Neuronal stem cell (in vitro differentiated cells): ENCODE results near the gene CAPNS2.

Source experiments
- DNase-seq: peaks from one replicate; pipeline ENCODE4 v3.0.0-alpha.2; 2013; ENCODE audit warnings: low spot score
- H2AFZ ChIP-seq: one replicate; pipeline ENCODE4 v1.6.1; 2013; ENCODE audit warnings: mild to moderate bottlenecking, low read length, inconsistent platforms
- H2AK5ac ChIP-seq: 2 replicates; pipeline ENCODE4 v1.6.1; 2013; ENCODE audit warnings: low read depth, mild to moderate bottlenecking, inconsistent platforms, low read length, moderate library complexity, mixed read lengths
- H2BK120ac ChIP-seq: 2 replicates; pipeline ENCODE4 v1.6.1; 2013; ENCODE audit warnings: low read depth, mild to moderate bottlenecking, inconsistent platforms, low read length, moderate library complexity, mixed read lengths
- H2BK12ac ChIP-seq: one replicate; pipeline ENCODE4 v1.6.1; 2013; ENCODE audit warnings: low read length, inconsistent platforms
- H2BK15ac ChIP-seq: 2 replicates; pipeline ENCODE4 v1.6.1; 2013; ENCODE audit warnings: mild to moderate bottlenecking, low read length, inconsistent platforms, mixed read lengths
- H2BK5ac ChIP-seq: one replicate; pipeline ENCODE4 v1.6.1; 2013; ENCODE audit warnings: inconsistent platforms, mild to moderate bottlenecking, low read length, moderate library complexity
- H3K14ac ChIP-seq: one replicate; pipeline ENCODE4 v1.6.1; 2013; ENCODE audit warnings: low read length, inconsistent platforms
- H3K18ac ChIP-seq: 2 replicates; pipeline ENCODE4 v1.6.1; 2013; ENCODE audit warnings: low read length, inconsistent platforms
- H3K23ac ChIP-seq: 2 replicates; pipeline ENCODE4 v1.6.1; 2013; ENCODE audit warnings: low read depth, mild to moderate bottlenecking, mixed read lengths, low read length, inconsistent platforms; ENCODE audit not compliant: poor library complexity
- H3K27ac ChIP-seq: replicated peaks from 3 replicates; pipeline ENCODE4 v1.5.1; 2013; ENCODE audit warnings: low read length, inconsistent platforms
- H3K27me3 ChIP-seq, 3 experiments: 2 replicates each; pipeline ENCODE4 v1.6.1; 2013; ENCODE audit warnings: low read length in 3 of 3, mild to moderate bottlenecking in 2 of 3, inconsistent platforms in 1 of 3, low read depth in 1 of 3, mixed read lengths in 1 of 3, moderate library complexity in 1 of 3; ENCODE audit not compliant: control insufficient read depth in 3 of 3, insufficient read depth in 3 of 3
- H3K36me3 ChIP-seq, 2 donors: replicated peaks in 1 of 2; 2 replicates each; pipeline ENCODE4 v1.6.1; 2013; ENCODE audit warnings: low read length in 2 of 2; ENCODE audit not compliant: control insufficient read depth in 2 of 2, insufficient read depth in 2 of 2
- H3K4ac ChIP-seq: 2 replicates; pipeline ENCODE4 v1.6.1; 2013; ENCODE audit warnings: inconsistent platforms, mild to moderate bottlenecking, low read length, moderate library complexity
- H3K4me1 ChIP-seq, 2 donors: 1 replicate in 1 of 2; 2 replicates in 1 of 2; pipeline ENCODE4 v1.6.1; 2013; ENCODE audit warnings: low read length in 2 of 2, low read depth in 1 of 2; ENCODE audit not compliant: control insufficient read depth in 2 of 2, insufficient read depth in 1 of 2
- H3K4me2 ChIP-seq: one replicate; pipeline ENCODE4 v1.6.1; 2013; ENCODE audit warnings: mild to moderate bottlenecking, low read length, inconsistent platforms; ENCODE audit not compliant: insufficient read depth, poor library complexity, severe bottlenecking
- H3K4me3 ChIP-seq, 2 donors: 2 replicates each; pipeline ENCODE4 v1.5.1; 2013; ENCODE audit warnings: low read length in 2 of 2, mild to moderate bottlenecking in 2 of 2, inconsistent platforms in 1 of 2, moderate library complexity in 1 of 2
- H3K79me1 ChIP-seq: one replicate; pipeline ENCODE4 v1.6.1; 2013; ENCODE audit warnings: low read depth, mild to moderate bottlenecking, inconsistent platforms, low read length, moderate library complexity
- H3K9ac ChIP-seq: one replicate; pipeline ENCODE4 v1.6.1; 2013; ENCODE audit warnings: mild to moderate bottlenecking, low read depth, low read length, inconsistent platforms; ENCODE audit not compliant: poor library complexity
- H3K9me3 ChIP-seq, 2 donors: replicated peaks in 1 of 2; 2 replicates each; pipeline versions ENCODE3 to v1.6.1; 2013; ENCODE audit warnings: low read length in 2 of 2, mild to moderate bottlenecking in 2 of 2, inconsistent platforms in 1 of 2, low read depth in 1 of 2, mixed read lengths in 1 of 2, moderate library complexity in 1 of 2; ENCODE audit not compliant: control insufficient read depth in 2 of 2, insufficient read depth in 1 of 2
- H4K8ac ChIP-seq: one replicate; pipeline ENCODE4 v1.6.1; 2013; ENCODE audit warnings: low read depth, mild to moderate bottlenecking, inconsistent platforms, low read length, moderate library complexity
- H4K91ac ChIP-seq: one replicate; pipeline ENCODE4 v1.6.1; 2013; ENCODE audit warnings: low read length, low read depth, mild to moderate bottlenecking, inconsistent platforms; ENCODE audit not compliant: poor library complexity
- WGBS, 2 donors: extraction: QIAGEN DNeasy Blood & Tissue Kit; methylation state at CpG; one replicate each; pipeline ENCODE4 v1.1.7; 2013; ENCODE audit warnings: missing lambda C conversion rate in 2 of 2, mixed read lengths in 1 of 2; ENCODE audit not compliant: insufficient read length in 2 of 2, insufficient replicate concordance in 1 of 2; ENCODE audit errors: extremely low coverage in 2 of 2; 5-methylcytosine and 5-hydroxymethylcytosine counted together

CAPNS2 gene

GRCh38 chr16:55569025-55569424 lies 2.5 kb downstream of the CAPNS2 start:
- Histone ChIP-seq H4K91ac (no peak overlapping the region), H2AFZ (no peak overlapping the region), H2AK5ac (no peak overlapping the region), H3K4me1 (peaks cover 0 to 16% of the 10 kb centered on the region in 2 donors), H3K18ac (no peak overlapping the region), H3K27me3 (no peaks in the 10 kb centered on the region), H3K4me3 (no peak overlapping the region), H3K14ac (no peak overlapping the region), H3K9me3 (no peaks in the 10 kb centered on the region), H3K36me3 (no peaks in the 10 kb centered on the region), H3K4me2 (no peak overlapping the region), H2BK5ac (no peak overlapping the region), H2BK15ac (no peak overlapping the region), H4K8ac (no peak overlapping the region), H3K27ac (no peak overlapping the region), H3K79me1 (no peaks in the 10 kb centered on the region), H3K23ac (no peak overlapping the region), H2BK120ac (no peak overlapping the region), H3K9ac (no peak overlapping the region), H2BK12ac (no peak overlapping the region), H3K4ac (no peak overlapping the region)
- no CpG with 5 or more reads among the region's 1 CpG for WGBS, 2 donors
- DNase-seq, result no peak

GRCh38 chr16:55570159-55570558 lies 3.7 kb downstream of the CAPNS2 start:
- Histone ChIP-seq H3K4me1 (peaks cover 0 to 16% of the 10 kb centered on the region in 2 donors), H2BK15ac (no peak overlapping the region), H2BK12ac (no peak overlapping the region), H2BK120ac (no peak overlapping the region), H4K8ac (no peak overlapping the region), H3K36me3 (no peaks in the 10 kb centered on the region), H3K9ac (no peak overlapping the region), H2AK5ac (no peak overlapping the region), H3K4me2 (no peak overlapping the region), H3K27me3 (no peaks in the 10 kb centered on the region), H3K27ac (no peak overlapping the region), H2AFZ (no peak overlapping the region), H3K4ac (no peak overlapping the region), H3K4me3 (no peak overlapping the region), H3K23ac (no peak overlapping the region), H3K79me1 (no peaks in the 10 kb centered on the region), H3K18ac (no peak overlapping the region), H2BK5ac (no peak overlapping the region), H3K9me3 (no peaks in the 10 kb centered on the region), H3K14ac (no peak overlapping the region), H4K91ac (no peak overlapping the region)
- DNase-seq, result no peak
- WGBS, 2 donors, result no CpG with 5 or more reads among the region's 5 CpGs

GRCh38 chr16:55571191-55571897 lies 4.9 kb downstream of the CAPNS2 start:
- no peak for DNase-seq
- Histone ChIP-seq H2AFZ (peak overlapping the region; percentile 58), H3K14ac (no peak overlapping the region), H3K36me3 (no peaks in the 10 kb centered on the region), H2BK5ac (no peak overlapping the region), H3K4me3 (no peak overlapping the region), H3K9me3 (no peaks in the 10 kb centered on the region), H3K4me2 (no peak overlapping the region), H2BK120ac (no peak overlapping the region), H3K27ac (no peak overlapping the region), H2BK15ac (no peak overlapping the region), H3K27me3 (no peaks in the 10 kb centered on the region), H2AK5ac (no peak overlapping the region), H2BK12ac (no peak overlapping the region), H3K79me1 (no peaks in the 10 kb centered on the region), H4K8ac (no peak overlapping the region), H3K4me1 (peaks cover 0 to 16% of the 10 kb centered on the region in 2 donors), H4K91ac (no peak overlapping the region), H3K9ac (no peak overlapping the region), H3K23ac (no peak overlapping the region), H3K18ac (no peak overlapping the region), H3K4ac (no peak overlapping the region)
- WGBS, 2 donors, result no CpG with 5 or more reads among the region's 1 CpG

- no peak overlapping the region for H2BK12ac ChIP-seq
- no peak overlapping the region for H3K23ac ChIP-seq
- no peak overlapping the region for H2BK15ac ChIP-seq
- no CpG with 5 or more reads among the region's 4 CpGs for WGBS, 2 donors
- H3K4me3 ChIP-seq, result no peak overlapping the region
- no peaks in the 10 kb centered on the region for H3K9me3 ChIP-seq
- H4K91ac ChIP-seq, result no peak overlapping the region
- no peak overlapping the region for H3K4ac ChIP-seq
- no peak overlapping the region for H3K9ac ChIP-seq
- peaks cover 0 to 16% of the 10 kb centered on the region in 2 donors for H3K4me1 ChIP-seq
- no peak overlapping the region for H2BK5ac ChIP-seq
- no peak overlapping the region for H2AK5ac ChIP-seq
- no peak overlapping the region for H3K18ac ChIP-seq
- H4K8ac ChIP-seq, result no peak overlapping the region
- H3K27me3 ChIP-seq, result no peaks in the 10 kb centered on the region
- H3K4me2 ChIP-seq, result no peak overlapping the region
- H2BK120ac ChIP-seq, result no peak overlapping the region
- peak overlapping the region; percentile 43 for H3K14ac ChIP-seq
- DNase-seq, result no peak
- H3K27ac ChIP-seq, result no peak overlapping the region
- no peaks in the 10 kb centered on the region for H3K79me1 ChIP-seq
- no peak overlapping the region for H2AFZ ChIP-seq
- H3K36me3 ChIP-seq, result no peaks in the 10 kb centered on the region
These were observed 6.0 kb downstream of the CAPNS2 start for GRCh38 chr16:55572439-55572838.
